Activated CD4-positive, alpha-beta T cell treated with anti-CD3 and anti-CD28 coated beads for 1 hour (primary cell): ENCODE measurements around the gene GPC4.

Experiments used
- DNase-seq: peaks from one replicate; pipeline ENCODE4 v3.0.0-alpha.2; 2020

GPC4 gene

GRCh38 chrX:133415276-133416105, at the start of gene GPC4:
Gene GPC4, minus strand, starts transcription at chrX:133415489. Its CDS starts 524 bp downstream, at chrX:133414965.
- DNase-seq: no peak

GRCh38 chrX:133461231-133461630, 45.9 kb upstream of the GPC4 start:
- DNase-seq: no peak

- no peak for DNase-seq
These were observed 39.6 kb upstream of the GPC4 start for GRCh38 chrX:133454924-133455323.

GRCh38 chrX:133454491-133454914, 39.2 kb upstream of the GPC4 start:
- DNase-seq: no peak

- DNase-seq: no peak
These were observed 33.3 kb upstream of the GPC4 start for GRCh38 chrX:133448512-133449076.

- no peak for DNase-seq
These were observed 29.9 kb upstream of the GPC4 start for GRCh38 chrX:133444952-133445831.

- DNase-seq: no peak
These were observed 28.9 kb upstream of the GPC4 start for GRCh38 chrX:133444196-133444595.

- no peak for DNase-seq
These were observed 25.5 kb upstream of the GPC4 start for GRCh38 chrX:133440797-133441163.

GRCh38 chrX:133440081-133440796, 24.9 kb upstream of the GPC4 start:
- no peak for DNase-seq

- no peak for DNase-seq
These were observed 22.5 kb upstream of the GPC4 start for GRCh38 chrX:133437766-133438165.

- DNase-seq: no peak
These were observed 22.1 kb upstream of the GPC4 start for GRCh38 chrX:133437356-133437755.

- DNase-seq: no peak
These were observed 20.3 kb upstream of the GPC4 start for GRCh38 chrX:133435544-133436124.

- DNase-seq: no peak
These were observed 19.0 kb upstream of the GPC4 start for GRCh38 chrX:133434197-133434820.

GRCh38 chrX:133419911-133420310, 4.6 kb upstream of the GPC4 start:
- DNase-seq: no peak

GRCh38 chrX:133418588-133418987, 3.3 kb upstream of the GPC4 start:
- no peak for DNase-seq

GRCh38 chrX:133417364-133417763, 2.1 kb upstream of the GPC4 start:
- no peak for DNase-seq

GRCh38 chrX:133414406-133415275, 648 bp downstream of the GPC4 start:
- no peak for DNase-seq

GRCh38 chrX:133413218-133413925, 1.9 kb downstream of the GPC4 start:
- no peak for DNase-seq

- no peak for DNase-seq
These were observed 2.6 kb downstream of the GPC4 start for GRCh38 chrX:133412665-133413064.

- no peak for DNase-seq
These were observed 3.0 kb downstream of the GPC4 start for GRCh38 chrX:133412246-133412645.
